Measurements from ENCODE around the gene AFAP1L2.
A peak's percentile ranks its signal among the peaks of the same experiment; 100 is the strongest.
"Not testable (repeated sequence)": the region's sequence is repeated elsewhere in the genome, so short reads cannot be mapped to it uniquely, and the experiment has no call there.

Gene AFAP1L2

DNA sequence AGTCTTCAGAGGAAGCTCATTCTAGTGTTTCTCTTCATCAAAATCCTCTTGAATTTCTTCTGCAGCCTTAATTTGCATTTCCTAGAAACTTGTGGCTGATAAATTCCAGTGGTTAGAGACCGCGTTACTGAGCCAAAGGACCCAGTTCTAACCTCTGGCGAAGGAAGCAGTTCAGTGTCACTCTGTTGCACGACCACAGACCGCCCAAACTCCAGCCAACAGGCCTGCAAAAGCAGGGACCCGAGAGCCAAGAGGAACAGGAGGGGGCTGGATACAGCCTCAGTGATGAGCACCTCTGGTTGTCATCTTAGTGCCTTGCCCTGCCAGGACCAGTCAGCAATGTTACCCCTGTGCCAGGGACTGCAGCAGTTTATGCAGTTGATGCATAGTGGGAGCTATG is 70.0 kb downstream of the AFAP1L2 start:
- H2AFZ ChIP-seq (ENCODE audit: low read length) = no peak overlapping the region
- no peaks in the 10 kb centered on the region for H3K9me3 ChIP-seq (ENCODE audit: insufficient read depth, low read depth, low read length)
- H3K9me2 ChIP-seq (replicated peaks; ENCODE audit: low read depth, low read length) = no peaks in the 10 kb centered on the region
- H3K36me3 ChIP-seq (ENCODE audit: insufficient read depth, low read length) = no peaks in the 10 kb centered on the region
- H3K27me3 ChIP-seq (ENCODE audit: insufficient read depth, low read length, poor library complexity, severe bottlenecking) = no peaks in the 10 kb centered on the region
- H4K20me1 ChIP-seq (ENCODE audit: insufficient read depth, low read length, poor library complexity, severe bottlenecking) = no peaks in the 10 kb centered on the region
- H3K79me2 ChIP-seq (ENCODE audit: insufficient read depth, low read length) = no peaks in the 10 kb centered on the region
- peak overlapping the region; percentile 9 for H3K4me2 ChIP-seq (ENCODE audit: low read depth, low read length, poor library complexity, severe bottlenecking)
- no peak overlapping the region for H3K9ac ChIP-seq (ENCODE audit: low read depth, low read length, poor library complexity, severe bottlenecking)
- H3F3A ChIP-seq (ENCODE audit: low read depth) = no peaks in the 10 kb centered on the region
- peaks cover 68% of the 10 kb centered on the region for H3K4me1 ChIP-seq (ENCODE audit: insufficient read depth, low read length, poor library complexity, severe bottlenecking)
- no peak overlapping the region for H3K4me3 ChIP-seq (ENCODE audit: low read length, poor library complexity, severe bottlenecking)
- TF ChIP-seq, protein P1, sequence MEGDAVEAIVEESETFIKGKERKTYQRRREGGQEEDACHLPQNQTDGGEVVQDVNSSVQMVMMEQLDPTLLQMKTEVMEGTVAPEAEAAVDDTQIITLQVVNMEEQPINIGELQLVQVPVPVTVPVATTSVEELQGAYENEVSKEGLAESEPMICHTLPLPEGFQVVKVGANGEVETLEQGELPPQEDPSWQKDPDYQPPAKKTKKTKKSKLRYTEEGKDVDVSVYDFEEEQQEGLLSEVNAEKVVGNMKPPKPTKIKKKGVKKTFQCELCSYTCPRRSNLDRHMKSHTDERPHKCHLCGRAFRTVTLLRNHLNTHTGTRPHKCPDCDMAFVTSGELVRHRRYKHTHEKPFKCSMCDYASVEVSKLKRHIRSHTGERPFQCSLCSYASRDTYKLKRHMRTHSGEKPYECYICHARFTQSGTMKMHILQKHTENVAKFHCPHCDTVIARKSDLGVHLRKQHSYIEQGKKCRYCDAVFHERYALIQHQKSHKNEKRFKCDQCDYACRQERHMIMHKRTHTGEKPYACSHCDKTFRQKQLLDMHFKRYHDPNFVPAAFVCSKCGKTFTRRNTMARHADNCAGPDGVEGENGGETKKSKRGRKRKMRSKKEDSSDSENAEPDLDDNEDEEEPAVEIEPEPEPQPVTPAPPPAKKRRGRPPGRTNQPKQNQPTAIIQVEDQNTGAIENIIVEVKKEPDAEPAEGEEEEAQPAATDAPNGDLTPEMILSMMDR (conservative IDR thresholded peaks at IDR 0.05; ENCODE audit: low read length) = no peak
- TF ChIP-seq EZH2phosphoT487 (IDR thresholded peaks at IDR 0.05; ENCODE audit: borderline replicate concordance) = no peak

DNA sequence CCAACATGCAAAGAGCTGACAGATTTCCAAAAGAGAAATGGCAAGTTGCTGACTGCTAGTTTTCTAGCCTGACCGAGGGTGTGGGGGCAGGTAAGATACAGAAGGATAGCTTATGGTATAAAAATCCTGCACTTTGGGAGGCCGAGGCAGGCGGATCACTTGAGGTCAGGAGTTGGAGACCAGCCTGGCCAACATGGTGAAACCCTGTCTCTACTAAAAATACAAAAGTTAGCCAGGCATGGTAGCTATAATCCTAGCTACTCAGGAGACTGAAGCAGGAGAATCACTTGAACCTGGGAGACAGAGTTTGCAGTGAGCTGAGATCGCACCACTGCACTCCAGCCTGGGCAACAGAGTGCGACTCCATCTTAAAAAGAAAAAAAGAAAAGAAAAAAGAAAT is 70.9 kb downstream of the AFAP1L2 start:
- not testable (repeated sequence) for H3K79me2 ChIP-seq (ENCODE audit: insufficient read depth, low read length); H3F3A ChIP-seq (ENCODE audit: low read depth); H3K27me3 ChIP-seq (ENCODE audit: insufficient read depth, low read length, poor library complexity, severe bottlenecking); H3K9me2 ChIP-seq (replicated peaks; ENCODE audit: low read depth, low read length); H4K20me1 ChIP-seq (ENCODE audit: insufficient read depth, low read length, poor library complexity, severe bottlenecking); H3K4me2 ChIP-seq (ENCODE audit: low read depth, low read length, poor library complexity, severe bottlenecking); H3K9ac ChIP-seq (ENCODE audit: low read depth, low read length, poor library complexity, severe bottlenecking); H3K36me3 ChIP-seq (ENCODE audit: insufficient read depth, low read length); H3K4me3 ChIP-seq (ENCODE audit: low read length, poor library complexity, severe bottlenecking); H3K9me3 ChIP-seq (ENCODE audit: insufficient read depth, low read depth, low read length)
- Histone ChIP-seq H2AFZ (ENCODE audit: low read length) (peak overlapping the region; percentile 44), H3K4me1 (ENCODE audit: insufficient read depth, low read length, poor library complexity, severe bottlenecking) (peaks cover 68% of the 10 kb centered on the region)

DNA sequence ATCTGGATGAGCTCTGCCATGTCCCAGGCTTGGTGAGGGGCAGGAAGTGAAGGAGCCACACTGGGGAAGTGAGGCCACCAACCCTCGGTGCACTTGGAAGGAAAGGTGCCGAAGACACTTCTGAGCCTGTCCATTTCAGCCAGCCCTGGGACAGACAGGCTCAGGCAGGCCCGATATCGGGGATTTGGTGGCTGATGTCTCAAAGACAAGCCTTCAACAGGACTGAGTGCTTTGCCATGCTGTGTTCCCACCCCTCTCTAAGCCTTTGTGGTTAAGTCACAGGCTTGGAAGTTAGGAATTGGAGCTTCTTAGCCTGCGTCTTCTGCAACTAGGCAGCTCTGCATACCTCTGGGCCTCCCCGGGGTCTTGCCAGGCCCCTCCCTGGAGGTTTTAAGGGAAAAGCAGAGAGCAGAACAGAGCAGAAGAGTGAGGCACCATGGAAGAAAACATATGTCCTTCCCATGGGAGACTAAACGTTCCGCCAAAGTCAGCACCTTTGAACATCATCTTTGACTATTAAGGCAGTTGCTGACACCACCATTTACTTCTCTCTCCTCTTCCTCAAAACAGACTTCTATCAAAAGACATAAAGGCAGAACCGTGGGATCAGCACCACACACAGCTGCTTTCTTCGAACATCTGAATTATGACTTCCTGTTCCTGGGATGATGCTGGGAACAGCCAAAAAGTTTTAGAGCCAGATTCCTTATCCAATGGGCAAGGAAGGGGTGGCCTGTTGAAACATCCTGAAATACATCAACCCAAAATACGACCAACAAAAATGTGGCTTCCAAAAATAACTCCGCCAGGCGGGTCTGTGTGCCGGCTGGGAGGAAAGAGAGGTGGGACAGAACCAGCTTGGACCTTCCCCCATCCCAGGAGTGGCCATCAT is 71.8 kb downstream of the AFAP1L2 start:
- Histone ChIP-seq H3K4me1 (ENCODE audit: insufficient read depth, low read length, poor library complexity, severe bottlenecking) (peaks cover 67% of the 10 kb centered on the region), H3K9me2 (replicated peaks; ENCODE audit: low read depth, low read length) (no peaks in the 10 kb centered on the region), H3K4me2 (ENCODE audit: low read depth, low read length, poor library complexity, severe bottlenecking) (no peak overlapping the region)

More for the DNA sequence above, 71.8 kb downstream of the AFAP1L2 start:
- Histone ChIP-seq H2AFZ (ENCODE audit: low read length) (peak overlapping the region; percentile 44), H3F3A (ENCODE audit: low read depth) (no peaks in the 10 kb centered on the region), H3K27me3 (ENCODE audit: insufficient read depth, low read length, poor library complexity, severe bottlenecking) (no peaks in the 10 kb centered on the region), H4K20me1 (ENCODE audit: insufficient read depth, low read length, poor library complexity, severe bottlenecking) (no peaks in the 10 kb centered on the region), H3K4me3 (ENCODE audit: low read length, poor library complexity, severe bottlenecking) (no peak overlapping the region), H3K9ac (ENCODE audit: low read depth, low read length, poor library complexity, severe bottlenecking) (no peak overlapping the region), H3K79me2 (ENCODE audit: insufficient read depth, low read length) (no peaks in the 10 kb centered on the region), H3K9me3 (ENCODE audit: insufficient read depth, low read depth, low read length) (no peaks in the 10 kb centered on the region), H3K36me3 (ENCODE audit: insufficient read depth, low read length) (no peaks in the 10 kb centered on the region)
- TF ChIP-seq, protein P1 (conservative IDR thresholded peaks at IDR 0.05; ENCODE audit: low read length) = no peak
- no peak for TF ChIP-seq EZH2phosphoT487 (IDR thresholded peaks at IDR 0.05; ENCODE audit: borderline replicate concordance)
